COLO668 (cell line): ENCODE data around the gene RXFP3.
A peak's percentile ranks its signal among the peaks of the same experiment; 100 is the strongest.
"Not testable (repeated sequence)": the region's sequence is repeated elsewhere in the genome, so short reads cannot be mapped to it uniquely, and the experiment has no call there.

Source experiments
- DNase-seq: peaks from one replicate; lab custom pipeline; 2025; ENCODE audit not compliant: unreplicated experiment; lab: John Stamatoyannopoulos, UW

Gene RXFP3, protein sequence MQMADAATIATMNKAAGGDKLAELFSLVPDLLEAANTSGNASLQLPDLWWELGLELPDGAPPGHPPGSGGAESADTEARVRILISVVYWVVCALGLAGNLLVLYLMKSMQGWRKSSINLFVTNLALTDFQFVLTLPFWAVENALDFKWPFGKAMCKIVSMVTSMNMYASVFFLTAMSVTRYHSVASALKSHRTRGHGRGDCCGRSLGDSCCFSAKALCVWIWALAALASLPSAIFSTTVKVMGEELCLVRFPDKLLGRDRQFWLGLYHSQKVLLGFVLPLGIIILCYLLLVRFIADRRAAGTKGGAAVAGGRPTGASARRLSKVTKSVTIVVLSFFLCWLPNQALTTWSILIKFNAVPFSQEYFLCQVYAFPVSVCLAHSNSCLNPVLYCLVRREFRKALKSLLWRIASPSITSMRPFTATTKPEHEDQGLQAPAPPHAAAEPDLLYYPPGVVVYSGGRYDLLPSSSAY

DNA sequence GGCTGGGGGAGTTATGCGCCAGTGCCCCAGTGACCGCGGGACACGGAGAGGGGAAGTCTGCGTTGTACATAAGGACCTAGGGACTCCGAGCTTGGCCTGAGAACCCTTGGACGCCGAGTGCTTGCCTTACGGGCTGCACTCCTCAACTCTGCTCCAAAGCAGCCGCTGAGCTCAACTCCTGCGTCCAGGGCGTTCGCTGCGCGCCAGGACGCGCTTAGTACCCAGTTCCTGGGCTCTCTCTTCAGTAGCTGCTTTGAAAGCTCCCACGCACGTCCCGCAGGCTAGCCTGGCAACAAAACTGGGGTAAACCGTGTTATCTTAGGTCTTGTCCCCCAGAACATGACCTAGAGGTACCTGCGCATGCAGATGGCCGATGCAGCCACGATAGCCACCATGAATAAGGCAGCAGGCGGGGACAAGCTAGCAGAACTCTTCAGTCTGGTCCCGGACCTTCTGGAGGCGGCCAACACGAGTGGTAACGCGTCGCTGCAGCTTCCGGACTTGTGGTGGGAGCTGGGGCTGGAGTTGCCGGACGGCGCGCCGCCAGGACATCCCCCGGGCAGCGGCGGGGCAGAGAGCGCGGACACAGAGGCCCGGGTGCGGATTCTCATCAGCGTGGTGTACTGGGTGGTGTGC is at the start of gene RXFP3:
RXFP3 (plus strand) TSS at position 6 of the 636 bp plus-strand sequence; CDS start at position 361, 355 bp downstream.
- DNase-seq = peak; percentile 58

DNA sequence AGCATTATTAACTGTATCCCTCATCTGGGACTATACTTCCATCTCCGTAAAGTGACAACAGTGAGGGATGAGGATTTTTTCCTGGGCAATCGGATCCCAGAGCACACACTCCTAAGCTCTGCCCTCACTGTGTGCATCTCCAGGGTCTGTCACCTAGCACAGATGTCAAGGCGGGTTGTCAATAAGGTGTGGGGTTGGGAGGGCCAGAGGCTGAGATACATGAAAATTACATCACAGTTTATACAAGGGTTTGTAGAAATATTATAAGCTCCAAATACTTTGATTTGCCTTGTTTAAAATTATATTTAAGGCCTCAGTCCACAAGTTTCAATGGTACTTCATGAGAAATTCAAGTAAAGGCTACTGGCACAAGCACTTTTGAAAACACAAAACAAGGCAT is 48.9 kb upstream of the RXFP3 start:
- DNase-seq = no peak

DNA sequence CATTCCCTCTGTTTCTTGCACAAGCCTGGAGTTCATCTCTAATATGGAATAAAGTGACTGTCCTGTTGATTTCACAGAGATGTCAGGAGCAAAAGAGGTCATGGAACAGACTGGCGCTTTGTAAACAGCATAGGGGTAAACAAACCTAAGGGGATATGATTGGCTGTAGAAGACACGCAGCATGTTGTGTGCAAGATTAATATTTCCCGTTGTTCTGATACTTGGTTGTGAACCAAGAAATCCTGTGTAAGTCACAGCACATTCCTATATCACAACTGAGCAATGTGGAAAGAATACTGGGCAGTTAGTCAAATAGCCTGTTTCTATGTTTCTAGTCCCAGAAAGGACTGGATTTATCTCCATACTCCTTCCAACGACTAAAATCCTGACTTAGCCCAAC is 47.6 kb upstream of the RXFP3 start:
- DNase-seq = no peak

DNA sequence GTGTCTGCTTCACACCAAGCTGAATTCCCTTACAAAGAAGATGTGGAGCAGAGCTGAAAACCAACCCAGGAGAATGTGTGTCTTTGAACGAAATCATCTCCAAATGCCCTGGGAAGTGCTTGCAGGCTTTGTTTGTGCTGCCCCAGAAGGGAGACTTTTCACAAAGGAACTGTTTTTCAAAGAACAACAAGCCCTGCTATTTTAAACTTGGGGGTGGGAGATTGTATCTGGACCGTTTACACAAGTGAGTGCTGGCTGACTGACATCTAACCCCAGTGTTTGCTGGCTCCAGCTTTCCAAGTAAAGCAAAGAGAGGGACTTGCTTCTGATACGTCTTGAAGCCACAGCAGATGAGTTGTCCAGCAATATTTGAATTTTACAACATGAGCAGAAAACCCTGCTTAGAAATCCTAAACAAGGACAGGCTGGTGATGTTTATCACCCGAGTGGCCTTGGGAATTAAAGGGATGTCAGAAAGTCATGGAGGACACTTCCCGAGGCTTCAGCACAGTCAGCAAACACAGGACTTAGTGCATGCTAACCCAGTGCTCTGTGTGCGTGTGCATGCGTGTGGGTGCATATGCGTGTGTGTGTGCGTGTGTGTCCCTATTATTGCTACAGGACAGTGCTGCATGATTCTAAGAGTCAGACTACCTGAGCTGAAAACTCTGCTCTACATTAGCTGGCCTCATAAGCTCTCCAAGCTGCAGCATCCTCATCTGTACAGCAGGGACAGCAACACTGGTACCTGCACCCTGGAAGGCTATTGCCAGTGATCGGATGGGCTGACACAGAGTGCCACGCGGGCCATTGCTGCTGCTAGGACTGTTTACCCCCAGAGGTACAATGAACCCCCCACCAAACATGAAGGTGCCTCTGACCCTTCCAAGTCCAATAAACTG is 45.8 kb upstream of the RXFP3 start:
- DNase-seq = no peak

DNA sequence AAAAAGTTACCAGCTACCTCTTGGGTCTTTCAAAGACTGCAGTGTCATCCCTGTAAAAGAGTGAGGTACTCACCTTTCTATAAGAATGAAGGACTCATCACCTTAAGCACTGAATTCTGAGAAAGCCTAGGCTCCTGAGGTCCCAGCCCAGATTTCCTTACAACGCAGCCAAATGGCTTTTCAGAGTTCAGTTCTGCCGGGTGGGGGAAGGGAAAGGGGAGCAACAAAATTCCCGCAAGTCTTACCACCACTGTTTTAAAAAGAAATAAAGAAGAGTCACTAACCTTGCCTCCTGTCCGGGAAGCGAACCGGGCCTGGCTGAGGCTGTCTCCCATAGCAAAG is 44.8 kb upstream of the RXFP3 start:
- DNase-seq = no peak

DNA sequence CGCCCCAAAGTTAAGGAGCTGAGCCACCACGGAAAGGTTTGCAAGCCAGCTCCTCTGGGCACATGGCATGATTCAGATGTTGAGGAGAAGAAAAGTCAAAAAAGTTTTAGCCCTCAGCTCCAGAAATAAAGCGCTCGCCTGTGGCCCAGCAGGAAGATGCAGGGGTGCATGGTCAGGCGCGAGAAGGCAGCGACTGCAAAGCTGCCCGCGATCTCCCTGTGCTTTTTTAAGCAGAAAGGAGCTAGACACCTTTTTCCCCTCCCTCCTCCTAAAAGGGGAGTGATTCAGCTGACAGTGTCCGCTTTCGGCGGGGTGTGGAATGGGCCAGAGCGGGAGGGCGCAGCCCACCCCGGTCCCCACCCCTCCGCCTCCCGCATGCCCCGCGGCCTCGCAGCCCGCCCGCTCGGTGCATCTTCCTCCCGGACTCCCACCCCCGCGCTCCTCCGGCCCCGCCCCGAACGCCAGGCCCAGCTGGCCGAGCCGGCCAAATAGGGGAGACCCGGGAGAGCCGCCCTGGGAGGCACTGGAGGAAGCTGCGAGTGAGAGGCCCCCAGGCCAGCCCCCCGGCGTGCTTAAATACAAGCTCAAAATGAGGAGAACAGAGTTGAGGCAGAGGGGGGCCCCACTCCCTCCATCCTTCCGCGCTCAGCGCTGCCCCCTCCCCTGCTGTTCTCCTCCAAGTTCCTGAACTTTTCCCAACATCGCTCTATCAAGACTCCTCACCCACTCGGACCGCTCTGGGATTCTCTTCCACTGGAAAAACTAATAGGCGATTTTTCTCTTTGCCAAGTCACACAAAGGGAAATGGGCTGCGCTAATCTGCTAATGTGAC is 44.2 kb upstream of the RXFP3 start, which contains the start of gene ADAMTS12:
ADAMTS12 (minus strand) TSS at position 203 of the 832 bp plus-strand sequence; CDS start at position 69, 134 bp downstream.
- no peak for DNase-seq

DNA sequence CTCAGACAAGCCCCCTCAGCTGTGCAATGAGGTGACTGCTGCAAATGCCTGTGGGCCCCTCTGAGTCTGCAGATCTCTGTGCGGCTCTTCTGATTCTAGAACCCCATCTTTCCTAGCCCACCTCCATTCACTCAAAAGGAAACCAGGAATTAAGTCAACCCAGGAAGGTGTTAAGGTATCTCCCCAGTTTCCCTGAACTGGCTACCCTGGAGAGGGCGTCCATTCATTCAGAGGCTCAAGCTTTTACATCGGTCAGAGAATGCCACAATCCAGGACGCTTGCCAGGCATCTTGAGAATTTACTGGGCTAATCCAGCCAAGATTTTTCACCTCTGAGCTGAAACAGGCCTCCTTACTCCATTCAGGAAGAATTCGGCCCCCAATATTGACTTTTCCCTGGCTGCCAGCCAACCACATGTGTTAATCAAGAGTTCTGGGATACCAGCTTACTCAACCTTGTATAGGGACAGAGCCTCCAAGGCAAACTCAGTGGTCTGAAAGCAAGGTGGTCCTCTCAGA is 43.5 kb upstream of the RXFP3 start:
- no peak for DNase-seq

DNA sequence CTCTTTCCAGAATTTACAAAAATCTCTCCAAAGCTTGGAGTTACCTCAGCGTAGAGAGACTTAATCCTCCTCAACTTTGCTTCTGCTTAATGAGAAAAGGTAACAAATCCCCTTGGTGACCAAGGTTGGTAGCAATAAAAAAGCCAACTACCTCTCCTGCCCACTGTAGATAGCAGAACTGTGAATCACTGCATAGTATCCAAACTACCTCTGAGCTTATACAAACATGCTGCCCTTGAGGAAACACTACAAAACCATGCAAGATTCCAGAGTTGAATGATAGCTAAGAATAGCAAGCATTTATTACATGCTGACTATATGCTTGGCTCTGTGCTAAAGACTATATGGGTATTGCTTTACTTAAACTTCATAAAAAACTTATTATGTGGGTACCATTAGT is 41.6 kb upstream of the RXFP3 start:
- DNase-seq = no peak

DNA sequence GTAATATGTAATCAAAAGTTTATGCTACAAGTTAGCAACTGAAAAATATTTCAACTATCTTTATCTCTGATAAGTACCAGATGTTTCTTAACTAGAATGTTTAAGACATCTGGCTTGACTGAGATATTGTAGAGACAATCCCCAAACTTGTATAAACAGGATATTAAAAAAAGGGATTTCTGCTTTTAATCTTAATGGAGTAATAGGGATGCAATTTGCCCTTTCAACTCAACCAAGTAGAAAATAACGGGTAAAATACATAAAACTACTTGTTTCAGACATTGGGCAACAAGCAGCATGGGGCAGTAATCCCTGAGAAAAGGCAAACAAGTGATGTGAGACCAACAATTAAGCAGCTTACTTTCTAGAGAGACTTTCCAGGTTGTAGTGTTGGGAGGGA is 35.0 kb upstream of the RXFP3 start:
- no peak for DNase-seq

DNA sequence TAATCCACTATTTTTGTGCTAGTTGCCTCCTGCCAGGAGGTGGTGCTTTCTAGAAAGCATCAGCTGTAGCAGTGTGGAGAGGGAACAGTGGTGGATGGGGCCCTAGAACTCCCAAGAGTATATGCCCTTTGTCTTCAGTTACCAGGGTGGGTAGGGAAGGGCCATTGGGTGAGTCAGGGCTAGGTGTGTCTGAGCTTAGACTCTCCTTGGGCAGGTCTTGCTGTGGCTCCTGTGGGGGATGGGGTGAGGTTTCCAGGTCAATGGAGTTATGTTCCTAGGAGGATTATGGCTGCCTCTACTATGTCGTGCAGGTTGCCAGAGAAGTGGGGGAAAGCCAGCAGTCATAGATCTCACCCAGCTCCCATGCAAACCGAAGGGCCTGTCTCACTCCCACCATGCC is 33.1 kb upstream of the RXFP3 start:
- DNase-seq = no peak

DNA sequence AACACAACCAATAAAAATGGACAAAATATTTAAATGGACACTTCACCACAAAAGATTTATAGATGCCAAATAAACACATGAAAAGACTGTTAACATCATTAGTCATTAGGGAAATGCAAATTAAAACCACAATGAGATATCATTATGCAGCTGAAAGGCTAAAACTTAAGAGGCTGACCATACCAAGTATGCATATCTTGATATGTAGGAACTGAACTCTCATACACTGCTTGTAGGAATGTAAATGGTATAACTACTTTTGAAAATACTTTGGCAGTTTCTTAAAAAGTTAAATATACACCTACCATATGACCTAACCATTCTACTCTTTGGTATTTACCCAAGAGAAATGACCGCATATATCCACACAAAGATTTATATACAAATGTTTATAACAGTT is 30.8 kb upstream of the RXFP3 start:
- no peak for DNase-seq

DNA sequence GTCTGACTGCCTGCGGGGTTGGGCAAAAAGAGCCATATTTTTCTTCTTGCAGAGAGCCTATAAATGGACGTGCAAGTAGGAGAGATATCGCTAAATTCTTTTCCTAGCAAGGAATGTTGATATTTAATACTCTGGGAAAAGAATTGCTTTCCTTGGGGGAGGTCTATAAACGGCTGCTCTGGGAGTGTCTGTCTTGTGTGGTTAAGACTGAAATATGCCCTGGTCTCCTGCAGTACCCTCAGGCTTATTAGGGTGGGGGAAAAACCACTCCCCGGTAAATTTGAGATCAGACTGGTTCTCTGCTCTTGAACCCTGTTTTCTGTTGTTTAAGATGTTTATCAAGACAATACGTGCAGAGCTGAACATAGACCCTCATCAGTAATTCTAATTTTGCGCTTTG is 29.9 kb upstream of the RXFP3 start:
- not testable (repeated sequence) for DNase-seq

DNA sequence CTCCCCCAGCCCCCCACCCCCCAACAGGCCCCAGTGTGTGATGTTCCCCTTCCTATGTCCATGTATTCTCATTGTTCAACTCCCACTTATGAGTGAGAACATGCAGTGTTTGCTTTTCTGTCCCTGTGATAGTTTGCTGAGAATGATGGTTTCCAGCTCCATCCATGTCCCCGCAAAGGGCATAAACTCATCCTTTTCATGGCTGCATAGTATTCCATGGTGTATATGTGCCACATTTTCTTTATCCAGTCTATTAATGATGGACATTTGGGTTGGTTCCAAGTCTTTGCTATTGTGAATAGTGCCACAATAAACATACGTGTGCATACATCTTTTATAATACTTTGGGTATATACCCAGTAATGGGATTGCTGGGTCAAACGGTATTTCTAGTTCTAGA is 21.3 kb upstream of the RXFP3 start:
- DNase-seq = not testable (repeated sequence)

DNA sequence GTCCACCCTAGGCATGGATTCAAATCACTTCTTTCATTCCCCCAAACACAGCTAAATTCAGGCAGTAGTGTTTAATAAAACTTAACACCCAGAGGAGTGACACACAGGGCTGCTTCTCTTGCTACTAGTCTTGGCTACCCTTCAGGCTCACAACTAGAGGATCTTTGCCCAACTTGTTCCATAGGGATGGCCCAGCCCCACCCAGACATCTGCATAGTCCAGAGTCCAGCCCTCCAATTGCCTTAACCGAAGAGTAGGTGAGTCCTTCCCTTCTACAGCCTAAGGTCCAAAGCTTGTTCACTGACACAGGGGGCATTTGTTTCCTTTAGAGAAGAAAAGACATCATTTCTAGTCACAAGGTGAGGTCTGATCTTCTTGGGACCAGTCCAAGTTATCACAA is 15.2 kb upstream of the RXFP3 start:
- DNase-seq = no peak

DNA sequence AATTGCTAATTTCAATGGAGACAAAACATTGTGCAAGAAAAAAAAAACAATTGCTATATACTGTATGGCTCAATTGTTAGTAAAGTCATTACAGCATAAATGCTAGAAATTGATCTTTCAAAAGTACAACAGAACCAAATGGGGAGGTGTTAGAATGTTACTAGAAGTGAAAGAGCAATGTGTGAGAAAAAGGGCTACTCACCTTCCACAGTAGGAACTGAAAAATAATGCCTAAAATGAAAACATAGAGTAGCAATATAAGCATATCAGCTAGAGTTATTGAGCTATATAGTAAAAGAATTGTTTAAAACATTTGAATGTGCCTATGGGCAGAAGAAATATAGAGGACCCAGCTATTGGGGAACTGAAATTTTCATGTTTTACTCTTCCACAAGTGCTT is 10.9 kb upstream of the RXFP3 start:
- no peak for DNase-seq

DNA sequence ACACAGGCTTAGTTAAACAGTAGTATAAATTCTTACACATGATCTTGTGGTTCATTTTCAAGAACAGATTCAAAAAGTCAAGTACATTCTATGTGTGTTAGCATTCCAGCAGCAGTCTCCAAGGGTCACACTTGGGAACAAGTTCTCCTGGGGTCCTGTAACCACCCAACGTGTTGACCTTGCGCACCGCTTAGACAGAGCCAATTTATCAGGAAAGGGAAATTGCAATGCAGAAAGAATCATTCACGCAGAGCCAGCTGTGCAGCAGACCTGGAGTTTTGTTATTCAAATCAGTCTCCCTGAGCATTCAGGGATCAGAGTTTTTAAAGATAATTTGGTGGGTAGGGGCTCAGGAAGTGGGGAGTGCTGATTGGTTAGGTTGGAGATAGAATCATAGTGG is 8.5 kb upstream of the RXFP3 start:
- DNase-seq = no peak

DNA sequence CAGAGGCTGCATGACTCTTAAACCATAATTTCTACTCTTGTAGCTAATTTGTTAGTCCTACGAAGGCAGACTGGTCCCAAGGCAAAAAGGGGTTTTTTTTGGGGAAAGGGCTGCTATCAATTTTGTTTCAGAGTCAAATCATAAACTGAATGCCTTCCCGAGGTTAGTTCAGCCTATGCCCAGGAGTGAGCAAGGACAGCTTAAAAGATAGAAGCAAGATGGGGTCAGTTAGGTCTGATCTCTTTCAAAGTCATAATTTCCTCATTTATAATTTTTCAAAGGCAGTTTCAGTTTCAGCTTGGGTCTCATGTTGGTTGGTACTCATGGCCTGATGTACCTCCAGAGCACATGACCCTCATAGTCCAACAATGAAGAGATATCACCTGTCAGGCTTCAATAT is 7.9 kb upstream of the RXFP3 start:
- no peak for DNase-seq

DNA sequence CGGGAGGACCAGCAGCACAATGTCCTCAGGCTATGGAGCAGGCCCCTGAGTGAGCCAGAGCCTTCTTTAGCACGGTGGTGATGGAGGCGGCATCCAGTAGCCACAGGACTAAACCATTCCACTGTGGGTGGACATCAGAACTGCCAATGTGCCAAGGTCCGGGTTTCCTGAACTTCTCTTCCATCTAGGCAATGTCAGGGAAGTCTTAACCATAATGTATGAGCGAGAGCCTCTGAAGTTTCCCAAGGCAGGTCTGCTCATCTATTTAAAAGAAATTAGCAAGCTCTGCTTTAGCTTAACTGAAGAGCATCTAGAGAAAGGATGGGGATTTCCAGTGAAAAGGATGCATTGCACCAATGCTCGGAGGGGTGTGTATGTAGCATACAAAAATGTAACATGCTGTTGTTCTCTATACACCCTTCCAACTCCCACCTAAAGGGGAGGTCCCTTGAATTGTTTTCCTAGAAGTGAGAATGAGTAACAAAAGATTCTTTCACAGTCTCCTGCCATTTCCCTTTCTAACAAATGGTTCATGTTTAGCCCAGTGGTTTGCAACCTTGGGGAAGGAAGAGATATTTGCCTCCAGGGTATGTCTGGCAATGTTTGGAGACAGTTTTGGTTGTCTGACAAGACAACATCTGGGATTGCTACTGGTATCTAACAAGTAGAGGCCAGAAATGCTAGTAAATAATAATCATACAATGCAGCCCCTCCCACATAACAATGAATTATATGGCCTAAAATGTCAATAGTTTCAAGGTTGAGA is 6.1 kb upstream of the RXFP3 start:
- DNase-seq = no peak

DNA sequence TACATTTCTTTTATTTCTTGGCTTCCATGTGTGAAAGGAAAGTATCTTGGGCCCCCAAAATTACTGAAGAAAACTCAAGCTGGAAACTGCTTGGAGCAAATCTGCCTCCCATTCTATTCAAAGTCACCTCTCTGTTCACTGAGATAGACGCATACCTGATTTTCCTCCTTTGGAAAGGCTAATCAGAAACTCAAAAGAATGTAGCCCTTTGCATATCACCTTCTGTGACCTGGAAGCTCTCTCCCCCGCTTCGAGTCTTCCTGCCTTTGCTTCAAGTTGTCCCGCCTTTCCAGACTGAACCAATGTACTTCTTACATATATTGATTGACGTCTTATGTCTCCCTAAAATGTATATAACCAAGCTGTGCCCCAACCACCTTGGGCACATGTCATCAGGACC is 5.0 kb upstream of the RXFP3 start:
- no peak for DNase-seq

DNA sequence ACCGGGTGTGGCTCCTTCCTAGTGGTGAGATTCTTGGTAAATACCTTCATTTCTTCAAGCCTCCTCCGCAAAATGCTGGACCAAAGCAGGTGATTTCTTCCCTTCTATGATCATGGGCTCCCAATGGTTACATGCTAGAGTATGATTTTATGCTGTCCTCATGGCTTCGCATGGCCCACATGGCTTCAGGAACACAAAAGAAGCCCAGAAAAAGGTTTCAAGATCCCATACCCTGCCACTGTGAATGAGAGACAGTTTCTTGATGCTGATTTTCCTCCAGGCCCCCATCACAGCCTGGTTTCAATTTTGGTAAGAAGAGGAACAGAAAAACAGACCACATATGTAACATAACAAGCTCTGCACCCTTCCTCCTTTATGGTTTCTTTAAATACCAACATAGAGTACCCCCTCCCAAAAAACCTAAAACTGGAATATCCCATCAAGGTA is 2.4 kb upstream of the RXFP3 start:
- DNase-seq = no peak
